ENCODE measurements around the gene NUTM2E. TPM values are rescaled to one million over a fixed set of nuclear protein-coding genes. Genes with fewer than 3 reads are reported as not detected.
"Not testable (repeated sequence)": the region's sequence is repeated elsewhere in the genome, so short reads cannot be mapped to it uniquely, and the experiment has no call there.

Gene NUTM2E
- total RNA-seq, 1 experiment from 2014 or later, result not detected

DNA sequence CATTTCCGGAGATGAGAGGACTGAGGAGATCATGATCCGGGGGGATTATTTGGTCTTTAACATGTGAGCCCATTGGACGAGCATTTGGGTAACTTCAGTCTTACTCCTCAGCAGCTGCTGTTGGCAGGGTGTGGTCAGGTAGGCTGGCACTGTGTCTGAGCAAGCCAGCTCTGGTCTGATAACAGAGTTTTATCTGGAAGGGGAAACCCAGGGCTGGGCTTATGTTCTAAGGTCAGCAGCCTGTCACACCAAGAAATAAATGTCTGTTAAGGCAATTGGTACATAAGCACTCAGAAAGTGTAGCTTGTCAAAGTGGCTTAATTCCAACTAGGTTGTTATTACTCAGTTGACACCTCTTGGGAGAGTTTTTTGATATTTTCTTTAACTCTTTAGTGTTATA, 45.0 kb upstream of the NUTM2E start:
- not testable (repeated sequence) for H2BK20ac ChIP-seq (ENCODE audit: low read depth, low read length, poor library complexity, severe bottlenecking); H3K9me3 Mint-ChIP-seq; H2BK12ac ChIP-seq (ENCODE audit: insufficient read length, low read depth, low read length); H3K79me1 ChIP-seq (ENCODE audit: insufficient read depth, low read depth, low read length, poor library complexity, severe bottlenecking); H2BK15ac ChIP-seq (ENCODE audit: low read depth, low read length); H4K91ac ChIP-seq (ENCODE audit: insufficient read length, low read depth, low read length); H3K4me2 ChIP-seq (ENCODE audit: insufficient read depth, insufficient read length, low read length); H3K27ac ChIP-seq (ENCODE audit: insufficient read length, low read depth, low read length); H3K36me3 Mint-ChIP-seq (ENCODE audit: insufficient read depth in 1 of 3, low read depth in 3 of 3); H3K4me1 Mint-ChIP-seq; H3K4ac ChIP-seq (ENCODE audit: low read depth, low read length); H3K79me2 ChIP-seq (ENCODE audit: insufficient read depth, low read length); H3K9me3 ChIP-seq (ENCODE audit: control insufficient read depth, low read depth, low read length); H4K5ac ChIP-seq (ENCODE audit: insufficient read length, low read depth, low read length); H3K56ac ChIP-seq (ENCODE audit: insufficient read length, low read depth, low read length); H3K27me3 Mint-ChIP-seq (ENCODE audit: low read depth); H3K27ac Mint-ChIP-seq; H3K4me3 Mint-ChIP-seq; H2AK5ac ChIP-seq (ENCODE audit: insufficient read length, low read length); H2AFZ ChIP-seq (ENCODE audit: low read length); H3K27me3 ChIP-seq (ENCODE audit: insufficient read depth, low read length); H2BK5ac ChIP-seq (ENCODE audit: insufficient read length, low read length); H3K9ac ChIP-seq (ENCODE audit: extremely low read depth, insufficient read length, low read length); H3K23me2 ChIP-seq (ENCODE audit: insufficient read length, low read depth, low read length, poor library complexity, severe bottlenecking); H4K8ac ChIP-seq (replicated peaks; ENCODE audit: insufficient read length, low read depth, low read length); H3T11ph ChIP-seq (ENCODE audit: low read length); H3K18ac ChIP-seq (ENCODE audit: insufficient read length, low read depth, low read length); H4K20me1 ChIP-seq (ENCODE audit: control insufficient read depth, insufficient read depth, insufficient read length); H3K4me1 ChIP-seq (ENCODE audit: insufficient read depth, low read length); DNase-seq; H3K23ac ChIP-seq (ENCODE audit: insufficient read length, low read depth, low read length); H3K14ac ChIP-seq (ENCODE audit: insufficient read depth, low read length); H2BK120ac ChIP-seq (ENCODE audit: low read depth, low read length, poor library complexity, severe bottlenecking)
- no CpG with 5 or more reads among the region's 3 CpGs for WGBS (ENCODE audit: extremely low coverage, insufficient read length, low lambda C conversion rate)

DNA sequence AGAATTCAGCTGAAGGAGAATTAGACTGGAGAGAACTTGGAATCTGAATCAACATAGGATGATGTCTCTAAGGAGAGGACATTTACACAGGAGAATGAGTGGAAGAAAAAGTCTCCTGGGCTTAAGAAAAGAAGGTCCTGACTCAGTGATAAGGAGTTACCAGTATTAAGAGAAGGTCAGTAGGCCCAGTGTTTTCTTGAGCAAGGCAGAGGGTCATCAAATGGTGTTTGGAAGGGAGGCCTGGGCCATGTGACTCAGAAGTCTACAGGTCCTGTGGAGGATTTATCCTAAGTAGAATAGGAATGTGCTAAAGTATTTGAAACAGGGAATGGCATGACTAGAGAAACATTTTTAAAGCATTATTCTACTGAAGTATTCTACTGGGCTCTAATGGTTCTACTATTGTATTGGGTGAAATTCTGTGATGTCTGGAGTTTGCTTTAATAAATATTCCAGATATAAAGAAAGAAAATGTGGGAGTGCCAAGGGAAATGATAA, 39.0 kb upstream of the NUTM2E start:
- H2BK120ac ChIP-seq (ENCODE audit: low read depth, low read length, poor library complexity, severe bottlenecking); H3K23ac ChIP-seq (ENCODE audit: insufficient read length, low read depth, low read length); H2BK5ac ChIP-seq (ENCODE audit: insufficient read length, low read length); H4K20me1 ChIP-seq (ENCODE audit: control insufficient read depth, insufficient read depth, insufficient read length); H3K27ac Mint-ChIP-seq; H2BK12ac ChIP-seq (ENCODE audit: insufficient read length, low read depth, low read length); H2AK5ac ChIP-seq (ENCODE audit: insufficient read length, low read length); H3K27ac ChIP-seq (ENCODE audit: insufficient read length, low read depth, low read length); H3K4ac ChIP-seq (ENCODE audit: low read depth, low read length); H3T11ph ChIP-seq (ENCODE audit: low read length); H3K18ac ChIP-seq (ENCODE audit: insufficient read length, low read depth, low read length); H3K27me3 ChIP-seq (ENCODE audit: insufficient read depth, low read length); H3K9ac ChIP-seq (ENCODE audit: extremely low read depth, insufficient read length, low read length); H3K23me2 ChIP-seq (ENCODE audit: insufficient read length, low read depth, low read length, poor library complexity, severe bottlenecking); H3K4me1 ChIP-seq (ENCODE audit: insufficient read depth, low read length); H3K79me1 ChIP-seq (ENCODE audit: insufficient read depth, low read depth, low read length, poor library complexity, severe bottlenecking); H3K56ac ChIP-seq (ENCODE audit: insufficient read length, low read depth, low read length); H2BK20ac ChIP-seq (ENCODE audit: low read depth, low read length, poor library complexity, severe bottlenecking); H3K79me2 ChIP-seq (ENCODE audit: insufficient read depth, low read length); H3K36me3 Mint-ChIP-seq (ENCODE audit: insufficient read depth in 1 of 3, low read depth in 3 of 3); H2BK15ac ChIP-seq (ENCODE audit: low read depth, low read length); H3K4me3 Mint-ChIP-seq; H3K4me1 Mint-ChIP-seq; DNase-seq; H4K8ac ChIP-seq (replicated peaks; ENCODE audit: insufficient read length, low read depth, low read length); H3K4me2 ChIP-seq (ENCODE audit: insufficient read depth, insufficient read length, low read length); H3K14ac ChIP-seq (ENCODE audit: insufficient read depth, low read length); H2AFZ ChIP-seq (ENCODE audit: low read length); H4K91ac ChIP-seq (ENCODE audit: insufficient read length, low read depth, low read length); H3K9me3 Mint-ChIP-seq; H3K27me3 Mint-ChIP-seq (ENCODE audit: low read depth); H4K5ac ChIP-seq (ENCODE audit: insufficient read length, low read depth, low read length); H3K9me3 ChIP-seq (ENCODE audit: control insufficient read depth, low read depth, low read length): not testable (repeated sequence)
